ENCODE measurements around the gene AP4E1. TPM values are rescaled to one million over a fixed set of nuclear protein-coding genes. Genes with fewer than 3 reads are reported as not detected.

AP4E1 gene
- total and polyA plus RNA-seq, 2 of the 8 experiments (the other 6 are each of a cell fraction or from before 2014, with no cell fraction given) = 1.4 to 10.9 TPM

- H3K9ac ChIP-seq (replicated peaks in 1 of 4; ENCODE audit: extremely low read depth in 1 of 4, low read depth in 3 of 4, low read length in 3 of 4) = no peak overlapping the region
- H2BK15ac ChIP-seq (ENCODE audit: low read length) = no peak overlapping the region
- no peak overlapping the region for H4K8ac ChIP-seq (ENCODE audit: extremely low read depth, insufficient read depth, low read length)
- H3K79me1 ChIP-seq (ENCODE audit: low read depth, low read length) = no peaks in the 10 kb centered on the region
- H3K36me3 ChIP-seq (ENCODE audit: control insufficient read depth in 2 of 4, insufficient read depth in 4 of 4, low read length in 3 of 4) = no peaks in the 10 kb centered on the region
- CTCF ChIA-PET (ENCODE audit: partially characterized antibody) = interaction anchor here (0.6 to 1.6 kb wide), 4 partner anchors 10 to 856 kb away, joined by 3 to 4 read pairs (median 3); no protein-coding TSS in a partner anchor
- H3K23me2 ChIP-seq (ENCODE audit: low read depth, low read length) = no peaks in the 10 kb centered on the region
- no peaks in the 10 kb centered on the region for H3K27me3 ChIP-seq (replicated peaks in 1 of 4; ENCODE audit: control insufficient read depth in 3 of 4, extremely low read depth in 1 of 4, insufficient read depth in 3 of 4, low read length in 3 of 4)
- POLR2A ChIA-PET (ENCODE audit: partially characterized antibody) = no interaction called here
- no peak overlapping the region for H2BK20ac ChIP-seq (ENCODE audit: low read length)
- no peak overlapping the region for H3K4me2 ChIP-seq (ENCODE audit: insufficient read depth in 1 of 2, low read depth in 2 of 2, low read length in 2 of 2)
- H3K79me2 ChIP-seq (ENCODE audit: control insufficient read depth in 1 of 2, insufficient read depth in 2 of 2, low read length in 2 of 2) = no peaks in the 10 kb centered on the region; a peak in 1 of 4 replicates
- H4K5ac ChIP-seq (ENCODE audit: insufficient read length, low read depth, low read length) = no peak overlapping the region
- no peak overlapping the region for H2AK5ac ChIP-seq (ENCODE audit: low read depth, low read length)
- no peak overlapping the region for H3K23ac ChIP-seq (ENCODE audit: insufficient read length)
- H4K91ac ChIP-seq (replicated peaks; ENCODE audit: insufficient read length, low read length) = no peak overlapping the region
- no peak overlapping the region for H2BK120ac ChIP-seq (replicated peaks; ENCODE audit: low read depth, low read length)
- peaks cover 0 to 7% (median 0%) of the 10 kb centered on the region in 4 experiments; a peak in 4 of 7 replicates for H3K4me1 ChIP-seq (replicated peaks in 1 of 4; ENCODE audit: control insufficient read depth in 3 of 4, insufficient read depth in 4 of 4, low read length in 3 of 4)
- H4K20me1 ChIP-seq (replicated peaks in 1 of 2; ENCODE audit: control insufficient read depth in 1 of 2, insufficient read depth in 2 of 2, low read length in 2 of 2) = no peaks in the 10 kb centered on the region
- no peak overlapping the region for H3K18ac ChIP-seq (ENCODE audit: extremely low read depth, low read length)
- 94% methylated on average over 4 of the region's 4 CpGs; no CpG with 5 or more reads in 1 of the 2 experiments for WGBS, 2 experiments (ENCODE audit: extremely low coverage in 1 of 2, insufficient coverage in 1 of 2, insufficient read length in 1 of 2, insufficient replicate concordance in 2 of 2, low coverage in 1 of 2, low lambda C conversion rate in 2 of 2, missing lambda C conversion rate in 1 of 2)
- no peak overlapping the region for H3K27ac ChIP-seq (ENCODE audit: low read depth, low read length)
- FAIRE-seq (no peak), DNase-seq (ENCODE audit: low read depth in 1 of 2, low spot score in 2 of 2) (no peak)
- H2BK12ac ChIP-seq (ENCODE audit: low read depth, low read length) = no peak overlapping the region
- H3K4me3 ChIP-seq (ENCODE audit: extremely low read depth in 1 of 4, insufficient read depth in 2 of 4, low read depth in 3 of 4, low read length in 4 of 4) = no peak overlapping the region
- H2AFZ ChIP-seq (ENCODE audit: low read length) = no peak overlapping the region
- H3K14ac ChIP-seq (ENCODE audit: insufficient read length) = no peak overlapping the region
- H3K4ac ChIP-seq (replicated peaks; ENCODE audit: insufficient read length, low read depth, low read length) = no peak overlapping the region
- peaks cover 0 to 2% of the 10 kb centered on the region in 2 experiments; a peak in 1 of 4 replicates for H3K9me3 ChIP-seq (ENCODE audit: insufficient read depth in 2 of 2, low read depth in 1 of 2, low read length in 1 of 2)
- H3K56ac ChIP-seq (replicated peaks; ENCODE audit: insufficient read length, low read depth, low read length) = no peak overlapping the region
- H2BK5ac ChIP-seq (ENCODE audit: low read depth, low read length) = no peak overlapping the region
- TF ChIP-seq CHD1 (IDR thresholded peaks at IDR 0.05; ENCODE audit: low read depth, low read length) (no peak), ASH2L (IDR thresholded peaks at IDR 0.05; ENCODE audit: low read length) (no peak), KDM4A (IDR thresholded peaks at IDR 0.05; ENCODE audit: low read depth, low read length, severe bottlenecking) (no peak), PHF8 (conservative IDR thresholded peaks at IDR 0.05; ENCODE audit: low read depth, low read length) (no peak), CBX5 (IDR thresholded peaks at IDR 0.05; ENCODE audit: low read depth, low read length) (no peak), SRF (IDR thresholded peaks at IDR 0.05; ENCODE audit: low read depth, low read length) (no peak)
- TF ChIP-seq, protein P1, sequence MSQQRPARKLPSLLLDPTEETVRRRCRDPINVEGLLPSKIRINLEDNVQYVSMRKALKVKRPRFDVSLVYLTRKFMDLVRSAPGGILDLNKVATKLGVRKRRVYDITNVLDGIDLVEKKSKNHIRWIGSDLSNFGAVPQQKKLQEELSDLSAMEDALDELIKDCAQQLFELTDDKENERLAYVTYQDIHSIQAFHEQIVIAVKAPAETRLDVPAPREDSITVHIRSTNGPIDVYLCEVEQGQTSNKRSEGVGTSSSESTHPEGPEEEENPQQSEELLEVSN (IDR thresholded peaks at IDR 0.05) = no peak
These were observed 135.7 kb downstream of the AP4E1 start for GRCh38 chr15:51044037-51044727.
